Skeletal muscle tissue (tissue), 4 donors: ENCODE data around the gene NRXN2. TPM values are rescaled to one million over a fixed set of nuclear protein-coding genes. Genes with fewer than 3 reads are reported as not detected.

ENCODE experiments used
- H3K27ac ChIP-seq: one replicate; pipeline ENCODE4 v1.7.0; 2013; ENCODE audit warnings: mild to moderate bottlenecking, low read depth, low read length, inconsistent platforms
- H3K27me3 ChIP-seq, 3 donors: one replicate each; pipeline ENCODE4 v1.7.0; 2013; ENCODE audit warnings: low read length in 3 of 3; ENCODE audit not compliant: control insufficient read depth in 3 of 3, insufficient read depth in 3 of 3
- H3K36me3 ChIP-seq, 3 donors: one replicate each; pipeline ENCODE4 v1.7.0; 2013; ENCODE audit warnings: low read length in 3 of 3; ENCODE audit not compliant: control insufficient read depth in 3 of 3, insufficient read depth in 3 of 3
- H3K4me1 ChIP-seq, 3 donors: one replicate each; pipeline ENCODE4 v1.7.0; 2013; ENCODE audit warnings: low read length in 3 of 3, mild to moderate bottlenecking in 3 of 3; ENCODE audit not compliant: control insufficient read depth in 3 of 3, insufficient read depth in 3 of 3
- H3K4me3 ChIP-seq, 3 donors: one replicate each; pipeline ENCODE4 v1.7.0; 2013; ENCODE audit warnings: low read length in 3 of 3
- H3K9ac ChIP-seq, 3 donors: one replicate each; pipeline ENCODE4 v1.7.0; 2013; ENCODE audit warnings: low read length in 3 of 3, mild to moderate bottlenecking in 3 of 3, moderate library complexity in 2 of 3, low read depth in 1 of 3
- H3K9me3 ChIP-seq, 3 donors: one replicate each; pipeline ENCODE4 v1.7.0; 2013; ENCODE audit warnings: low read length in 3 of 3; ENCODE audit not compliant: control insufficient read depth in 3 of 3
- total RNA-seq: library from RNA; depleted of rRNA; stranded (reverse); fragments of >200 nt; gene quantifications from one replicate; pipeline ENCODE4 v1.2.3, GENCODE V29; 2014
- donor health status: Osteomylitis.

Gene NRXN2
- total RNA-seq, 1 donor from 2014 or later, result 9.4 TPM

DNA sequence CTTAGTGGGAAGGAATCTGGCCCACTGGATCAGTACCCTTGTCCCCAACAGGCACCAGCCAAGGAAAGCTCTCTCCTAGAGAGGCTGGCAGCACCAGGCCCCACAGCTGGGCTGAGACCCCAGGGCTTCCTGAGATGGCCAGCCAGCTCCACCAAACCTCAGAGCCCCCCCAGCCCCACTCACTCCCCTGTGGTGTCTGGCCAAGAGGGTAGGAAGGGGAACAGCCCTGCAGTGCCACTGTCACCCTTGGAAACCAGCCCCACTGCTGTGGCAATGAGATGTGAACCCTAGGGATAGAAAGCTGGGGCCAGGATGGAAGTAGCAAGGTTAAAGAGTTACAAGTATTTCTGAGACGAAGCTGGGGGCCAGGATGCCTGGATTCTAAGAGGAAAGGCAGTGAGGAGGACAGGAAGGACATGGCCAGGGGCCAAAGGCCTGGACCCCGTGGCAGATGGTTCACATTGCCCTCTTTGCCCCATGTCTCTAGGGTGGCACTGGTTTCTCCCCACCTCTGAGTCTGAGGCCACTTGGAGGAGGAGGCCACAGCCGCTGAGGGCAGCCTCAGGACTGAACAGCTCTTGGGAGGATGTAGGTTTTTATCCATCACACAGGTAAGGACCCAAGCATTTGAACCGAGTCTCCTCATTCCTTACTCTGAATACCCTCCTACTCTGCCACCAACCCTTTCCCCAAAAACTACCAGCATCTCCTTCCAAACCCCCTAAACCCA is 28.8 kb downstream of the NRXN2 start:
- Histone ChIP-seq H3K27me3 (peaks cover 2 to 21% (median 7%) of the 10 kb centered on the region in 3 donors), H3K36me3 (no peaks in the 10 kb centered on the region), H3K9me3 (no peaks in the 10 kb centered on the region), H3K4me1 (peaks cover 4 to 9% (median 5%) of the 10 kb centered on the region in 3 donors), H3K9ac (no peak overlapping the region), H3K4me3 (no peak overlapping the region), H3K27ac (no peak overlapping the region)

DNA sequence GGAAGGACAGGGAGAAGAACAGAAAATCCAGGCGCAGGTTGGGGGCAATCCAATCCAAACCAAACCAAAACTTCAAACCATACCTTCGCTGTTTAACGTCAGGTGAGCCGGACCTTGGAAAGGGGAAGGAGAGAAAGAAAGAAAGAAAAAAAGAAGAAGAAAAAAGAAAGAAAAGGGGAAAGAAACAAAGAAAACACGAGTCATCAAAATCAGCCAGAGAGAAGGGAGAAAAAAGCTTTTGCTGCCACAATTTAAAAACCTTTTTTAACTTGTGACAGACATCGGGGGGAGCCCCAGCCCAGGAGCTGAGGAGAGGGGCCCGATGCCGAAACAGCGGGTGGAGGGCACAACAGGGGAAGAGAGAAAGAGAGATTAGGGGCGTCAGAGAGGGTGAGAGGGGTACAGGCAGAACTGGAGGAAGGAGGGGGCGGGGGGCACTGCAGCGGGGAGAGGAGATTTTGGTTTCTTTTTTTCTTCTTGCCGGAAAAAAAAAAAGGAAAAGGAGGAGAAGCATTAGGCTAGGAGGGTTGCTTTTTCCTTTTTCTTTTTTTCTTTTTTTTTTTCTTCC is 30.1 kb downstream of the NRXN2 start:
- Histone ChIP-seq H3K36me3 (no peaks in the 10 kb centered on the region), H3K27me3 (peaks cover 2 to 21% (median 7%) of the 10 kb centered on the region in 3 donors), H3K4me1 (peaks cover 16 to 21% (median 18%) of the 10 kb centered on the region in 3 donors), H3K27ac (no peak overlapping the region), H3K4me3 (no peak overlapping the region), H3K9ac (no peak overlapping the region), H3K9me3 (no peaks in the 10 kb centered on the region)

DNA sequence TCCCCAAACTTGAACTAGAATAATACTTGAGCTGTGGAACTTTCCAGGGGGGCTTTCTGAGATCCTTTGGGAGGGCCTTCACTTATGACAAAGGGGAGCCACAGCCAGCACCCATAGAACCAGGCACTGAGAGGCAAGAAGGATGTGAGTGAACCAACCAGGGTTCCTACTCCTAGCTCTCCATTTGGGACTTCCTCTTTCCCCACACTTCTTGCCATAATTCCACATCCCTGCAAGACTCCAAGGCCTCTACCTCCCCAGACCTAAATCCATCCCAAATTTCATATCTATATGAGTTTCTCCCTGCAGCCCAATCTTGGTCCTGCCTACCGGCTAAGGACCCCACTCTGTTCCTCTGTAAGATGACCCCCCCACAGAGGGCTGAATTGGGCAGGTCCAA is 31.5 kb downstream of the NRXN2 start:
- Histone ChIP-seq H3K27ac (no peak overlapping the region), H3K4me1 (peaks cover 29 to 34% (median 31%) of the 10 kb centered on the region in 3 donors), H3K36me3 (no peaks in the 10 kb centered on the region), H3K9ac (no peak overlapping the region), H3K4me3 (no peak overlapping the region), H3K27me3 (peaks cover 2 to 16% (median 7%) of the 10 kb centered on the region in 3 donors), H3K9me3 (no peaks in the 10 kb centered on the region)

DNA sequence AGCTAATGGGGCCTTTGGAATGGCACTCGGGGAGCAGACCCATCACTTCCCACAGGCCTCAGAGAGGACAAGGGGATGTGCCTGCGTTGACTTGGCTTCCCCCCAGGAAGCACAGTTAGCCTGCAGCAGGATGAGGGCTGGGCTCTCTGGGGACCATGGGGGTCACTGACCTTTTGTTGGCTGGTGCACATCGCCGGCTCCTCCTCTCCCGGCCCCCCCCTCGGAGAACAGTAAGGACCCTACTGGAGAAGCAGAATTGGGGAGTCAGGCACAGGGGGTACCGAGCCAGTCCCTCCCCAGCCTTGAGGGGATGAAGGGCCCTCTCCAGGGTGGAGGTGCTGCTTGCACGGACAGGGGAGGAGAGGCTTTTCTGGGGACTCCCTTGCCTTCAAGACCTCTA is 32.8 kb downstream of the NRXN2 start:
- no peak overlapping the region for H3K27ac ChIP-seq
- H3K36me3 ChIP-seq, result no peaks in the 10 kb centered on the region
- H3K27me3 ChIP-seq, result peaks cover 0 to 11% (median 2%) of the 10 kb centered on the region in 3 donors
- H3K9ac ChIP-seq, result peak overlapping the region in 1 of 3 donors; percentile 40
- H3K4me1 ChIP-seq, result peaks cover 32 to 39% (median 38%) of the 10 kb centered on the region in 3 donors
- no peaks in the 10 kb centered on the region for H3K9me3 ChIP-seq
- no peak overlapping the region for H3K4me3 ChIP-seq

DNA sequence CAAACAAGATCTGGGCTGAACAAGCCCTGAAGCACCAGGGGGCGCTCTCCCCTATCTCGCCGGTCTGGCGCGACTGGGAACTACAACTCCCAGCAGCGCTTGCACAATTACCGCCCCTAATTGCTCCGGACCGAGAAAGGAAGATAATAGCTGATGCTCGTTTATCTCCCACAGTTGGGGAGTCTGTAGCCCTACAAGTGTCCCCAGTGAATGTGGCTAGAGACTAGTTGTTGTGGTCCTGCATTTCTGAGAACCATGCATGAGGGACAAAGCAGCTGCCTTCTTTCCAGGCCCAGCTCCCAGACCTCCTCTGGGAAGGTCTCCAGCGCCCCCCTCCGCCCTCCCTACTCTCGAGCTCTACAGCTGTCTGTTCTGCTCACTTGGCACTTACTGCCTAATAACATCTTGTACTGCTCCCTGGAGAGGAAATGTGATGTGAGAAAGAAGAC is 34.4 kb downstream of the NRXN2 start:
- no peaks in the 10 kb centered on the region for H3K36me3 ChIP-seq
- peak overlapping the region; percentile 80 for H3K27ac ChIP-seq
- H3K9me3 ChIP-seq, result no peaks in the 10 kb centered on the region
- H3K27me3 ChIP-seq, result no peaks in the 10 kb centered on the region
- peak overlapping the region; percentile 51 to 74 (median 64) for H3K9ac ChIP-seq
- H3K4me1 ChIP-seq, result peaks cover 32 to 39% (median 38%) of the 10 kb centered on the region in 3 donors
- peak overlapping the region; percentile 70 to 82 (median 75) for H3K4me3 ChIP-seq

DNA sequence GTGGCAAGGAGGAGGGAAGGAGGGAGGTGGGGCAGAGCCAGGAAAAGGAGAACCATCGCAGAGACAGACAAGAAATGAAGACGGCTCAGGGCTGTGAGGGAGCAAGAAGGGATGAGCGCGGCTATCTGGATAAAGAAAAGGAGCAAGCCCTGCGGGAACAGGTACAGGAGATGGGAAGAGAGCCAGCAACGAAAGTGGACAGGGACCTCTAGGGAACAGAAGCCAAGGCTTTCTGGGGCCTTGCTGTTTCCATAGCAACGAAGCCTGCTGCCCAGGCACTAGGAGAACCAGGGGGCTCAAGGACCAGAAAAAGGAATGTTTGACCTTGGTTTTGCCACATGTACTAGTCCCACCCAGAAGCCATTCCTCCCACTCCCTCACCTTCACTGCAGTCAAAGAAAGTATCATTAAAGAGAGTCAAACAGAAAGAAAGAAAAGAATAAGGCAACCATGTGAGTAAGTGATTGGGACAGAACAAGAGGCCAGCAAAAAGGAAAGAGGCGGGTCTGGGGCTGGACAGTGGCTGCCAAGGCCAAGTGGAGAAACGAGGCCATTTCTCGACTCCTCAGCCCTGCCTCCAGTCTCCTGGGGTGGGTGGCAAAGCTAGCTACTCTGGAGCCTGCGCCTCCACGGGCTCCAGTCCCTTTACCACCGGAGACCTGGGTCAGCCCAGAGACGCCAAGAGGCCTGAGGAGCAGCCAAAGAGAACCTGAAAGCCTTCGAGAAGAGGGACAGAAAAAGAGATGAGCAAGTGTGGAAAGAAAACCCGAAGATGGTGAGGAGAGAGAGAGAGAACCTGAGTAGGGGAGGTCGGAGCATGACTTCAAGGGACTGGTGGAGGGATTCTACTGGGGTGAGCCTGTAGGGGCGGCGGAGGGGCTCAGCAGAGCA is 35.1 kb downstream of the NRXN2 start:
- H3K27ac ChIP-seq, result peak overlapping the region; percentile 80
- no peaks in the 10 kb centered on the region for H3K27me3 ChIP-seq
- H3K4me1 ChIP-seq, result peaks cover 32 to 39% (median 38%) of the 10 kb centered on the region in 3 donors
- H3K4me3 ChIP-seq, result peak overlapping the region; percentile 70 to 82 (median 75)
- peak overlapping the region; percentile 51 to 74 (median 64) for H3K9ac ChIP-seq
- H3K36me3 ChIP-seq, result no peaks in the 10 kb centered on the region
- no peaks in the 10 kb centered on the region for H3K9me3 ChIP-seq

DNA sequence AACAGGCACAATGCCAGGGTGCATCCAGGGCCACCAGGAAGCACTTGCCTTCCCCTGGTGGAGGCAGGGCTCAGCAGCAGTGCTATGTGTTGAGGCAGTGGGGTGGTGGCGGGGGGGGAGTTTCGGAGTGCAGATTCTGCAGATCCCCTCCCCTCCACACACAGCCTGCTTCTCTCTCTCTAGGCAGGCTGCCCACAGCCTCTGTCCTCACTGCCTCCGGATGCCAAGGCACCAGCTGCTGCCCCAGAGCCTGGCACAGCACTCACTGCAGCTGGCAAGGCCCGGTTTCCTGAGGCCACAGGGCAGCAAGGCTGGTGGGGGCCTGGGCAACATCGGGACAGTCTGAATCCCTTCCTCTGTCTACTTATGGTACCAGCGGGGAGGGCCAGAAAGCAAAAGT is 35.8 kb downstream of the NRXN2 start:
- H3K4me3 ChIP-seq, result peak overlapping the region in 1 of 3 donors; percentile 13
- H3K9ac ChIP-seq, result peak overlapping the region in 2 of 3 donors; percentile 8 to 44
- peak overlapping the region; percentile 80 for H3K27ac ChIP-seq
- no peaks in the 10 kb centered on the region for H3K36me3 ChIP-seq
- no peaks in the 10 kb centered on the region for H3K27me3 ChIP-seq
- no peaks in the 10 kb centered on the region for H3K9me3 ChIP-seq
- H3K4me1 ChIP-seq, result peaks cover 32 to 39% (median 38%) of the 10 kb centered on the region in 3 donors

DNA sequence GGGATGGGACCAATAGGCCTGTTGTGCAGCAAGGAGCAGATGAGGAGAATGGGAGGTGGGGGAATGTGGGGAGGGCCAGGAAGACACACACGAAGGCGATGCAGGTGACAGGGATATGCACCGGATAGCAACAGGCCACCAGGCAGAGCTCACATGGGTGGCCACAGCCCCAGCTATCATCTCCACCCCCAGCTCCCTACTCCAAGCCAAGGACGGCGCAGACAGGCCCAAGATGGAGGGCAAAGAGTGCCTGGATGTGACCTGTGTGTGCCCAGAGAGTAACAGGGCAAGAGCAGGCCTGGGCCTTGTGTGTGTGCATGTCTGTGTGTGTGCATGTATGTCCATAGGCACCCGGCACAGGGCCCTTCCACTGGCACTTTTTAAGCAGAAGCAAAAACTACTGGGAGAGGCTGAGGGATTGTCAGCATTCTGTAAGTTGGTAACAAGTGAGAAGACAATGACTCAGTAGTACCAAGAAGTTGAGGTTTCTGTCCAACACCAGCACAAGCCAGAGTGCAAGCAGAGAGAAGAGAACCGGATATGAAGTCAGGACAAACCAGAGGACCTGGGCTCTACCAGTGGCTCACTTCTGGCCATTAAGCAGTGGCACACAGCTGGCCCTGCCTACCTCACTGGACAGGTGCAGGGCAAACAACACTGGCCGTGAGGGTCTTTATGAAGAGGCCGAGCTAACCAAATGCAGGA is 36.4 kb downstream of the NRXN2 start:
- no peaks in the 10 kb centered on the region for H3K36me3 ChIP-seq
- H3K9me3 ChIP-seq, result no peaks in the 10 kb centered on the region
- peak overlapping the region in 2 of 3 donors; percentile 8 to 33 for H3K9ac ChIP-seq
- peaks cover 32 to 39% (median 38%) of the 10 kb centered on the region in 3 donors for H3K4me1 ChIP-seq
- H3K27me3 ChIP-seq, result no peaks in the 10 kb centered on the region
- H3K4me3 ChIP-seq, result no peak overlapping the region
- no peak overlapping the region for H3K27ac ChIP-seq

DNA sequence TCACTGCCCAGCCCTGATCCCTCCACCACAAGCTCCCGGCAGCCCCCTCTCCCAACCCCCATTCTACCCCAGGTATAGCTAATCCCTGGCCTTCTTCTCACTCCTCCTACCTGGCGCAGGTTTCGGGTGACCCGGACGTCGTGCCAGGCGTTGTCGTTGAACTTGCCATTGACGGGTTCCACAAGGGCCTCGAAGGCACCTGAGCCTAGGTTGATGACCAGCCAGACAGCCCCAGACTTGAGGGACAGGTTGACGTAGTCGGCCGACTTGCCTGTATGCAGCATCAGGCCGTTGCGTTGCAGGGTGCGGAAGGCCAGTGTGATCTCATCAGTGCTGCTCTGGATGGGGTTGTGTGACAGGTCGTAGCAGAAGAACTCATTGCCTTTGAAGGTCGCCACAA is 37.5 kb downstream of the NRXN2 start:
- Histone ChIP-seq H3K4me1 (peaks cover 32 to 39% (median 38%) of the 10 kb centered on the region in 3 donors), H3K9me3 (no peaks in the 10 kb centered on the region), H3K27me3 (no peaks in the 10 kb centered on the region), H3K4me3 (no peak overlapping the region), H3K36me3 (no peaks in the 10 kb centered on the region), H3K27ac (no peak overlapping the region), H3K9ac (no peak overlapping the region)
